K562 (cell line): ENCODE data around the gene INTS2. TPM values are rescaled to one million over a fixed set of nuclear protein-coding genes. Genes with fewer than 3 reads are reported as not detected.
A peak's percentile ranks its signal among the peaks of the same experiment; 100 is the strongest.
"Not testable (repeated sequence)": the region's sequence is repeated elsewhere in the genome, so short reads cannot be mapped to it uniquely, and the experiment has no call there.

Experiments
- ATAC-seq: fragments of 200-7000 bp; cut with Tn5 transposase; 3 replicates; pipeline ENCODE4 v1.9.1; 2020; ENCODE audit warnings: moderate library complexity
- BruUV-seq: library from RNA; stranded (reverse); fragments of 400-500 nt; replicated peaks from 2 replicates; lab custom pipeline; 2021; lab: Mats Ljungman, UMichigan
- CTCF ChIA-PET: fragments of 300-600 bp; formaldehyde crosslinking; extraction: SDS; loops from one replicate; lab custom pipeline; 2021; ENCODE audit warnings: low intra/inter-chr PET ratio; lab: Yijun Ruan, JAX
- POLR2A ChIA-PET: fragments of 300-600, 350-650 bp; sonication (Branson Sonifier 250); formaldehyde crosslinking; extraction: SDS; loops from one replicate; lab custom pipeline; 2021; ENCODE audit warnings: antibody characterized with exemption, inconsistent platforms; lab: Yijun Ruan, JAX
- DNase-seq, 4 experiments: peaks; one replicate each; pipeline versions ENCODE4 v3.0.0 to v3.0.0-alpha.2; 2011 to 2018; ENCODE audit warnings: low spot score in 3 of 4, mixed read lengths in 3 of 4; ENCODE audit errors: extremely low read depth in 1 of 4
- FAIRE-seq: peaks from 2 replicates; lab custom pipeline; 2011; peaks lifted over from hg19 to GRCh38; lab: Jason Lieb, UNC
- H2AFZ ChIP-seq: 2 replicates; pipeline ENCODE4 v1.6.0; 2011; ENCODE audit warnings: low read depth, low read length, control low read depth, inconsistent platforms
- H3K27ac ChIP-seq: fragments of 200-600 bp; 3 replicates; pipeline ENCODE4 v1.8.0; 2011; ENCODE audit warnings: low read depth, mild to moderate bottlenecking, control low read depth, inconsistent platforms, low read length, moderate library complexity, mixed read lengths; ENCODE audit errors: extremely low read depth
- H3K27me3 ChIP-seq, 2 experiments: fragments of 300-600 bp in 1 of 2; 2 replicates in 1 of 2; 3 replicates in 1 of 2; pipeline versions ENCODE4 v1.6.0 to v1.8.0; 2011; ENCODE audit warnings: inconsistent platforms in 2 of 2, low read length in 2 of 2, mild to moderate bottlenecking in 1 of 2, mixed read lengths in 1 of 2, moderate library complexity in 1 of 2; ENCODE audit not compliant: control insufficient read depth in 2 of 2, insufficient read depth in 2 of 2
- H3K36me3 ChIP-seq: fragments of 300-600 bp; 3 replicates; pipeline ENCODE4 v1.8.0; 2011; ENCODE audit warnings: mild to moderate bottlenecking, low read length, inconsistent platforms; ENCODE audit not compliant: control insufficient read depth, insufficient read depth
- H3K4me1 ChIP-seq, 2 experiments: fragments of 200-600 bp in 1 of 2; replicated peaks in 1 of 2; 2 replicates in 1 of 2; 3 replicates in 1 of 2; pipeline versions ENCODE4 v1.5.1 to v1.8.0; 2011; ENCODE audit warnings: inconsistent platforms in 2 of 2, low read length in 2 of 2, mild to moderate bottlenecking in 1 of 2, mixed read lengths in 1 of 2, moderate library complexity in 1 of 2; ENCODE audit not compliant: control insufficient read depth in 2 of 2, insufficient read depth in 2 of 2
- H3K4me2 ChIP-seq: 2 replicates; pipeline ENCODE4 v1.6.1; 2011; ENCODE audit warnings: low read length, control low read depth, inconsistent platforms, mixed read lengths; ENCODE audit not compliant: insufficient read depth
- H3K4me3 ChIP-seq: fragments of 200-600 bp; sonication (generic), shearing (Covaris generic); 2 replicates; pipeline ENCODE4 v1.5.1; 2016; ENCODE audit warnings: control low read depth, inconsistent platforms
- H3K79me2 ChIP-seq: fragments of 200-600 bp; 3 replicates; pipeline ENCODE4 v1.8.0; 2011; ENCODE audit warnings: low read length, inconsistent platforms; ENCODE audit not compliant: control insufficient read depth, insufficient read depth
- H3K9ac ChIP-seq, 2 experiments: 2 replicates each; pipeline versions ENCODE4 v1.6.0 to v1.6.1; 2011; ENCODE audit warnings: low read depth in 2 of 2, low read length in 2 of 2, control low read depth in 1 of 2, inconsistent platforms in 1 of 2, mild to moderate bottlenecking in 1 of 2, mixed read lengths in 1 of 2; ENCODE audit not compliant: insufficient read depth in 1 of 2
- H3K9me1 ChIP-seq: one replicate; pipeline ENCODE4 v1.6.0; 2011; ENCODE audit warnings: inconsistent platforms, mild to moderate bottlenecking, low read length, moderate library complexity; ENCODE audit not compliant: control insufficient read depth, insufficient read depth
- H3K9me3 ChIP-seq: replicated peaks from 2 replicates; pipeline ENCODE4 v1.5.1; 2011; ENCODE audit warnings: low read depth, low read length, inconsistent platforms; ENCODE audit not compliant: control insufficient read depth, insufficient read depth
- H4K20me1 ChIP-seq: replicated peaks from 2 replicates; pipeline ENCODE4 v1.6.1; 2011; ENCODE audit warnings: low read length, inconsistent platforms, mixed read lengths; ENCODE audit not compliant: control insufficient read depth, insufficient read depth
- SOX6 ChIP-seq: fragments of 450-650 bp; IDR thresholded peaks from 2 replicates; pipeline ENCODE4 v1.6.1; 2014; ENCODE audit warnings: mild to moderate bottlenecking
- WGBS: fragments of 100-300 bp; shearing (Covaris generic); methylation state at CpG from one replicate; pipeline ENCODE4 v1.1.6; 2016; ENCODE audit warnings: low coverage, mixed read lengths; ENCODE audit not compliant: insufficient coverage; ENCODE audit errors: missing lambda C conversion rate; 5-methylcytosine and 5-hydroxymethylcytosine counted together
- in situ Hi-C: fragments of 300-500 bp; cut with MboI; formaldehyde crosslinking; loops from 4 replicates; pipeline ENCODE4 v1.15.0; 2018; ENCODE audit warnings: inconsistent platforms, mixed read lengths
- intact Hi-C: fragments of 100-400 bp; cut with micrococcal nuclease; formaldehyde crosslinking; loops from 2 replicates; pipeline ENCODE4 v1.14.2; 2022
- polyA plus RNA-seq, 8 experiments: library from polyadenylated mRNA; depleted of rRNA in 4 of 8; stranded (reverse) in 5 of 8; unstranded in 3 of 8; fragments of >200 nt; fragmentation: Nextera tagmentation in 2 of 8; fragmentation: Illumina TruSeq in 1 of 8; extraction: Ambion mirVana in 2 of 8; extraction: Trizol in 1 of 8; gene quantifications; 2 replicates each; pipeline versions ENCODE4 v1.2.1 to v1.2.3, GENCODE V29; 2011 to 2014; ENCODE audit warnings: inconsistent platforms in 1 of 8, missing spikeins in 1 of 8
- total RNA-seq, 7 experiments: library from RNA; depleted of rRNA in 6 of 7; stranded (reverse); fragments of >200 nt in 6 of 7; fragmentation: Illumina TruSeq in 2 of 7; extraction: Trizol in 2 of 7; gene quantifications; 2 replicates each; pipeline versions ENCODE4 v1.2.1 to v1.2.3, GENCODE V29; 2011 to 2021; ENCODE audit warnings: low replicate concordance in 1 of 7
- TF ChIP-seq, protein P1 (sequence below), 3 experiments: fragments of 200-800 bp in 1 of 3; fragments of 250-450 bp in 1 of 3; fragments of 450-650 bp in 1 of 3; sonication (Bioruptor Pico) in 1 of 3; sonication (Bioruptor generic) in 1 of 3; formaldehyde crosslinking in 1 of 3; IDR thresholded peaks; 2 replicates each; pipeline versions ENCODE4 v1.6.1 to v1.8.0; 2016 to 2022; ENCODE audit warnings: mild to moderate bottlenecking in 2 of 3, missing genetic modification characterization in 2 of 3, missing compliant biosample characterization in 1 of 3, moderate library complexity in 1 of 3

Gene INTS2
- total and polyA plus RNA-seq, 9 of the 15 experiments (the other 6 are each of a cell fraction or from before 2014, with no cell fraction given): 4.8 to 24.7 (median 12.8) TPM

DNA sequence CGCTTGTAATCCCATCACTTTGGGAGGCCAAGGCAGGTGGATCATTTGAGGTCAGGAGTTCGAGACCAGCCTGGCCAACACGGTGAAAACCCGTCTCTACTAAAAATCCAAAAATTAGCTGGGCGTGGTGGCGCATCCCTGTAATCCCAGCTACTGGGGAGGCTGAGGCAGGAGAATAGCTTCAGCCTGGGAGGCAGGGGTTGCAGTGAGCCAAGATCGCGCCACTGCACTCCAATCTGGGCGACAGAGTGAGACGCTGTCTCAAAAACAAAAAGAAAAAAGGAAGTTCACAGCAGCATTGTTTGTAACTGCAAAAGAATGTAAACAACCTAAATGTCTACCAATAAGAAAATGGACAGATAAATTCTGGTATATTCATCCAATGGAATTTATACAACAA, 67.4 kb downstream of the INTS2 start:
- H3K27ac ChIP-seq, in situ Hi-C loops, H3K27me3 ChIP-seq, H3K4me1 ChIP-seq, ATAC-seq, CTCF ChIA-PET, H4K20me1 ChIP-seq, DNase-seq, FAIRE-seq, H3K4me2 ChIP-seq, intact Hi-C loops, H3K9ac ChIP-seq, H3K9me1 ChIP-seq, H2AFZ ChIP-seq, H3K9me3 ChIP-seq, BruUV-seq, H3K4me3 ChIP-seq: not testable (repeated sequence)
- 76% methylated on average over 9 of the region's 10 CpGs for WGBS
- TF ChIP-seq, protein P1, sequence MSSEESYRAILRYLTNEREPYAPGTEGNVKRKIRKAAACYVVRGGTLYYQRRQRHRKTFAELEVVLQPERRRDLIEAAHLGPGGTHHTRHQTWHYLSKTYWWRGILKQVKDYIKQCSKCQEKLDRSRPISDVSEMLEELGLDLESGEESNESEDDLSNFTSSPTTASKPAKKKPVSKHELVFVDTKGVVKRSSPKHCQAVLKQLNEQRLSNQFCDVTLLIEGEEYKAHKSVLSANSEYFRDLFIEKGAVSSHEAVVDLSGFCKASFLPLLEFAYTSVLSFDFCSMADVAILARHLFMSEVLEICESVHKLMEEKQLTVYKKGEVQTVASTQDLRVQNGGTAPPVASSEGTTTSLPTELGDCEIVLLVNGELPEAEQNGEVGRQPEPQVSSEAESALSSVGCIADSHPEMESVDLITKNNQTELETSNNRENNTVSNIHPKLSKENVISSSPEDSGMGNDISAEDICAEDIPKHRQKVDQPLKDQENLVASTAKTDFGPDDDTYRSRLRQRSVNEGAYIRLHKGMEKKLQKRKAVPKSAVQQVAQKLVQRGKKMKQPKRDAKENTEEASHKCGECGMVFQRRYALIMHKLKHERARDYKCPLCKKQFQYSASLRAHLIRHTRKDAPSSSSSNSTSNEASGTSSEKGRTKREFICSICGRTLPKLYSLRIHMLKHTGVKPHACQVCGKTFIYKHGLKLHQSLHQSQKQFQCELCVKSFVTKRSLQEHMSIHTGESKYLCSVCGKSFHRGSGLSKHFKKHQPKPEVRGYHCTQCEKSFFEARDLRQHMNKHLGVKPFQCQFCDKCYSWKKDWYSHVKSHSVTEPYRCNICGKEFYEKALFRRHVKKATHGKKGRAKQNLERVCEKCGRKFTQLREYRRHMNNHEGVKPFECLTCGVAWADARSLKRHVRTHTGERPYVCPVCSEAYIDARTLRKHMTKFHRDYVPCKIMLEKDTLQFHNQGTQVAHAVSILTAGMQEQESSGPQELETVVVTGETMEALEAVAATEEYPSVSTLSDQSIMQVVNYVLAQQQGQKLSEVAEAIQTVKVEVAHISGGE (CRISPR knock-in tag; IDR thresholded peaks at IDR 0.05): peak in 1 of 3 experiments; percentile 93; a peak in 2 of 6 replicates
- peak; percentile 16; the same call in 1 of the 2 replicates for TF ChIP-seq SOX6
- POLR2A ChIA-PET: interaction anchor here (2.2 kb wide), 1 partner anchor 9 kb away, joined by 10 read pairs; no protein-coding TSS in a partner anchor
- Histone ChIP-seq H3K36me3 (peaks cover 38% of the 10 kb centered on the region), H3K79me2 (peaks cover 21% of the 10 kb centered on the region)
